HepG2 (cell line): Measurements from ENCODE around the gene GJD3. TPM values are rescaled to one million over a fixed set of nuclear protein-coding genes. Genes with fewer than 3 reads are reported as not detected.
A peak's percentile ranks its signal among the peaks of the same experiment; 100 is the strongest.

Experiments used
- ATAC-seq: fragments of 200-7000 bp; cut with Tn5 transposase; 3 replicates; pipeline ENCODE4 v1.9.1; 2020; ENCODE audit warnings: mild to moderate bottlenecking, moderate library complexity
- BruUV-seq: library from RNA; stranded (reverse); fragments of 400-500 nt; replicated peaks from 2 replicates; lab custom pipeline; 2021; lab: Mats Ljungman, UMichigan
- CTCF ChIA-PET: fragments of 300-600 bp; formaldehyde crosslinking; extraction: SDS; loops from one replicate; lab custom pipeline; 2021; ENCODE audit warnings: low total read pairs, inconsistent platforms, low intra/inter-chr PET ratio; lab: Yijun Ruan, JAX
- POLR2A ChIA-PET: fragments of 350-600 bp; sonication (Branson Sonifier 250); formaldehyde crosslinking; loops from one replicate; lab custom pipeline; 2020; ENCODE audit warnings: antibody characterized with exemption, inconsistent platforms; lab: Yijun Ruan, JAX
- DNase-seq: peaks from one replicate; pipeline ENCODE4 v3.0.0-alpha.2; 2015; ENCODE audit warnings: low spot score
- FAIRE-seq: peaks from 3 replicates; lab custom pipeline; 2011; peaks lifted over from hg19 to GRCh38; lab: Jason Lieb, UNC
- H2AFZ ChIP-seq: one replicate; pipeline ENCODE4 v1.6.1; 2011; ENCODE audit warnings: low read length, inconsistent platforms
- H3K27ac ChIP-seq: fragments of 300-600 bp; 3 replicates; pipeline ENCODE4 v1.8.0; 2011; ENCODE audit warnings: mixed run types, mild to moderate bottlenecking, mixed read lengths, low read length, inconsistent platforms; ENCODE audit not compliant: insufficient read depth; ENCODE audit errors: extremely low read length
- H3K27me3 ChIP-seq, 2 experiments: fragments of 200-600 bp in 1 of 2; 2 replicates in 1 of 2; 3 replicates in 1 of 2; pipeline versions ENCODE4 v1.6.0 to v1.8.0; 2011; ENCODE audit warnings: low read length in 2 of 2, mild to moderate bottlenecking in 2 of 2, moderate library complexity in 2 of 2, inconsistent platforms in 1 of 2; ENCODE audit not compliant: insufficient read depth in 2 of 2, control insufficient read depth in 1 of 2
- H3K36me3 ChIP-seq, 2 experiments: fragments of 200-600 bp in 1 of 2; replicated peaks in 1 of 2; 2 replicates in 1 of 2; 3 replicates in 1 of 2; pipeline versions ENCODE4 v1.5.1 to v1.8.0; 2011; ENCODE audit warnings: low read length in 2 of 2, inconsistent platforms in 1 of 2; ENCODE audit not compliant: insufficient read depth in 2 of 2, control insufficient read depth in 1 of 2
- H3K4me1 ChIP-seq: 2 replicates; pipeline ENCODE4 v1.5.1; 2012; ENCODE audit warnings: low read length, inconsistent platforms; ENCODE audit not compliant: insufficient read depth
- H3K4me2 ChIP-seq: 2 replicates; pipeline ENCODE4 v1.6.0; 2011; ENCODE audit warnings: low read depth, low read length, inconsistent platforms
- H3K4me3 ChIP-seq, 3 experiments: fragments of 200-600 bp in 1 of 3; sonication (generic), shearing (Covaris generic) in 1 of 3; replicated peaks in 1 of 3; 2 replicates each; pipeline ENCODE4 v1.5.1; 2011 to 2016; ENCODE audit warnings: low read length in 3 of 3, inconsistent platforms in 2 of 3, low read depth in 2 of 3, mild to moderate bottlenecking in 2 of 3, control low read depth in 1 of 3, mixed read lengths in 1 of 3; ENCODE audit not compliant: insufficient read depth in 1 of 3
- H3K79me2 ChIP-seq: one replicate; pipeline ENCODE4 v1.6.1; 2011; ENCODE audit warnings: low read length, inconsistent platforms; ENCODE audit not compliant: insufficient read depth
- H3K9ac ChIP-seq: 2 replicates; pipeline ENCODE4 v1.6.0; 2011; ENCODE audit warnings: mild to moderate bottlenecking, low read depth, low read length, inconsistent platforms; ENCODE audit not compliant: insufficient read depth
- H3K9me3 ChIP-seq: 2 replicates; pipeline ENCODE4 v1.5.1; 2012; ENCODE audit warnings: mild to moderate bottlenecking, low read length
- H4K20me1 ChIP-seq: 2 replicates; pipeline ENCODE4 v1.6.0; 2011; ENCODE audit warnings: inconsistent platforms, mild to moderate bottlenecking, low read length, moderate library complexity; ENCODE audit not compliant: insufficient read depth
- GABPA ChIP-seq, 2 experiments: IDR thresholded peaks; 2 replicates each; pipeline ENCODE4 v1.6.1; 2011 to 2016; ENCODE audit warnings: low read depth in 2 of 2, low read length in 1 of 2, missing biosample characterization in 1 of 2, missing genetic modification characterization in 1 of 2
- KDM5A ChIP-seq: fragments of 200-600 bp; sonication (generic); IDR thresholded peaks from 2 replicates; pipeline ENCODE4 v1.7.0; 2018; ENCODE audit warnings: antibody characterized with exemption, mild to moderate bottlenecking, low read length, borderline replicate concordance
- NR1H2 ChIP-seq: sonication (generic); formaldehyde crosslinking; IDR thresholded peaks from 2 replicates; pipeline ENCODE4 v1.8.1; 2022; ENCODE audit warnings: low read depth, missing genetic modification reagents, borderline replicate concordance
- SIN3B ChIP-seq: fragments of 150-350 bp; IDR thresholded peaks from 2 replicates; pipeline ENCODE4 v1.6.1; 2014; ENCODE audit warnings: low read length
- TAF1 ChIP-seq: sonication (generic); formaldehyde crosslinking; IDR thresholded peaks from 2 replicates; pipeline ENCODE4 v1.4.0; 2020; ENCODE audit warnings: missing genetic modification reagents
- ZBTB10 ChIP-seq: sonication (generic); formaldehyde crosslinking; IDR thresholded peaks from 2 replicates; pipeline ENCODE4 v1.4.0; 2020; ENCODE audit warnings: missing genetic modification reagents, borderline replicate concordance
- ZNF331 ChIP-seq: sonication (generic); formaldehyde crosslinking; IDR thresholded peaks from 2 replicates; pipeline ENCODE4 v1.4.0; 2020; ENCODE audit warnings: missing genetic modification reagents
- WGBS: methylation state at CpG from one replicate; pipeline ENCODE4 v1.1.6; 2017; ENCODE audit warnings: low lambda C conversion rate; 5-methylcytosine and 5-hydroxymethylcytosine counted together
- in situ Hi-C: cut with HindIII; loops from 2 replicates; pipeline ENCODE4 v1.10.0; 2017; ENCODE audit warnings: low pct_unique_long_range_greater_than_20kb; ENCODE audit not compliant: extremely low pct_ligation_motif_present
- intact Hi-C: fragments of 100-400 bp; cut with micrococcal nuclease; formaldehyde crosslinking; loops from one replicate; pipeline ENCODE4 v1.10.0; 2022; ENCODE audit not compliant: unreplicated experiment
- polyA plus RNA-seq, 8 experiments: library from polyadenylated mRNA; depleted of rRNA in 3 of 8; stranded (reverse) in 7 of 8; unstranded in 1 of 8; fragments of >200 nt; fragmentation: Illumina TruSeq in 4 of 8; extraction: Trizol in 4 of 8; gene quantifications; 2 replicates each; pipeline versions ENCODE4 v1.2.1 to v1.2.3, GENCODE V29; 2011 to 2016; ENCODE audit warnings: low read depth in 4 of 8, missing spikeins in 1 of 8, mixed read lengths in 1 of 8; ENCODE audit not compliant: insufficient read depth in 1 of 8
- total RNA-seq, 5 experiments: library from RNA; depleted of rRNA; stranded (reverse); fragments of >200 nt; fragmentation: Illumina TruSeq; extraction: Trizol; gene quantifications; 2 replicates each; pipeline ENCODE4 v1.2.3, GENCODE V29; 2016; ENCODE audit warnings: low read depth in 1 of 5
- TF ChIP-seq, protein P1 (sequence below): sonication (generic); formaldehyde crosslinking; IDR thresholded peaks from 2 replicates; pipeline ENCODE4 v1.4.0; 2020; ENCODE audit warnings: missing genetic modification reagents

GJD3 gene
- total and polyA plus RNA-seq, 2 of the 13 experiments (the other 11 are each of a cell fraction or from before 2014, with no cell fraction given), result not detected

- H3K9ac ChIP-seq, result peak overlapping the region; percentile 28; the same call in 1 of the 2 replicates
- no peak overlapping the region for H3K4me3 ChIP-seq
- intact Hi-C loops, result no loop called here
- peaks cover 34% of the 10 kb centered on the region for H3K79me2 ChIP-seq
- no peak overlapping the region for H2AFZ ChIP-seq
- peaks cover 87% of the 10 kb centered on the region for H3K4me1 ChIP-seq
- H3K9me3 ChIP-seq, result no peaks in the 10 kb centered on the region
- TF ChIP-seq NR1H2 (CRISPR knock-in tag) (no peak), GABPA (IDR thresholded peaks at IDR 0.05; ENCODE audit: low read depth, low read length) (peak; percentile 26; the same call in 1 of the 2 replicates), GABPA (CRISPR knock-in tag; IDR thresholded peaks at IDR 0.05; ENCODE audit: low read depth) (no peak), TAF1 (no peak), SIN3B (no peak), ZNF331 (CRISPR knock-in tag) (no peak), KDM5A (no peak), ZBTB10 (no peak)
- TF ChIP-seq, protein P1, sequence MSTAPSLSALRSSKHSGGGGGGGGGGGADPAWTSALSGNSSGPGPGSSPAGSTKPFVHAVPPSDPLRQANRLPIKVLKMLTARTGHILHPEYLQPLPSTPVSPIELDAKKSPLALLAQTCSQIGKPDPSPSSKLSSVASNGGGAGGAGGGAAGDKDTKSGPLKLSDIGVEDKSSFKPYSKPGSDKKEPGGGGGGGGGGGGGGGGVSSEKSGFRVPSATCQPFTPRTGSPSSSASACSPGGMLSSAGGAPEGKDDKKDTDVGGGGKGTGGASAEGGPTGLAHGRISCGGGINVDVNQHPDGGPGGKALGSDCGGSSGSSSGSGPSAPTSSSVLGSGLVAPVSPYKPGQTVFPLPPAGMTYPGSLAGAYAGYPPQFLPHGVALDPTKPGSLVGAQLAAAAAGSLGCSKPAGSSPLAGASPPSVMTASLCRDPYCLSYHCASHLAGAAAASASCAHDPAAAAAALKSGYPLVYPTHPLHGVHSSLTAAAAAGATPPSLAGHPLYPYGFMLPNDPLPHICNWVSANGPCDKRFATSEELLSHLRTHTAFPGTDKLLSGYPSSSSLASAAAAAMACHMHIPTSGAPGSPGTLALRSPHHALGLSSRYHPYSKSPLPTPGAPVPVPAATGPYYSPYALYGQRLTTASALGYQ (CRISPR knock-in tag), result no peak
- no peaks in the 10 kb centered on the region; a peak in 1 of 5 replicates for H3K27me3 ChIP-seq
- ATAC-seq, result no peak
- CTCF ChIA-PET, result no interaction called here
- no peak for DNase-seq
- no peak for FAIRE-seq
- POLR2A ChIA-PET, result interaction anchor here (0.8 kb wide), 1 partner anchor 11 kb away, joined by 3 read pairs; no protein-coding TSS in a partner anchor
- peaks cover 30% of the 10 kb centered on the region for H4K20me1 ChIP-seq
- 85% methylated on average over 4 of the region's 4 CpGs for WGBS
- no peak overlapping the region for H3K27ac ChIP-seq
- H3K36me3 ChIP-seq, result no peaks in the 10 kb centered on the region
- no TSS peak for BruUV-seq
- H3K4me2 ChIP-seq, result peak overlapping the region; percentile 46
- in situ Hi-C loops, result no loop called here
These were observed 42.6 kb downstream of the GJD3 start for GRCh38 chr17:40321961-40322357.
